ENCODE data around the gene RBM17. TPM values are rescaled to one million over a fixed set of nuclear protein-coding genes. Genes with fewer than 3 reads are reported as not detected.
"Not testable (repeated sequence)": the region's sequence is repeated elsewhere in the genome, so short reads cannot be mapped to it uniquely, and the experiment has no call there.

Gene RBM17
- total RNA-seq, 1 experiment from 2014 or later: 160 TPM

GRCh38 chr10:6107616-6108015 is 18.8 kb downstream of the RBM17 start:
- H3K4me3 Mint-ChIP-seq; DNase-seq (ENCODE audit: low spot score); H3K9me3 Mint-ChIP-seq; H3K27ac Mint-ChIP-seq; POLR2A ChIA-PET; ATAC-seq; H3K27me3 Mint-ChIP-seq (ENCODE audit: low read depth): not testable (repeated sequence)
- Mint-ChIP-seq H3K4me1 (peaks cover 54% of the 10 kb centered on the region), H3K36me3 (peaks cover 54% of the 10 kb centered on the region)
- CTCF ChIA-PET: interaction anchor here (1.6 to 2.7 kb wide), 2 partner anchors 21 to 294 kb away, joined by 14 to 18 read pairs; no protein-coding TSS in a partner anchor

GRCh38 chr10:6108072-6108471 is 19.2 kb downstream of the RBM17 start:
- ChIA-PET CTCF (interaction anchor here (0.6 to 2.7 kb wide), 11 partner anchors 11 to 293 kb away, joined by 3 to 18 read pairs (median 4); partner anchors contain the start of gene PFKFB3), POLR2A (interaction anchor here (1.1 kb wide), 1 partner anchor 94 kb away, joined by 5 read pairs; the partner anchor contains the start of gene PFKFB3)
- Mint-ChIP-seq H3K4me3 (no peak overlapping the region; the same call in 1 of the 2 replicates), H3K4me1 (peaks cover 49% of the 10 kb centered on the region), H3K36me3 (peaks cover 56% of the 10 kb centered on the region), H3K9me3 (no peaks in the 10 kb centered on the region), H3K27me3 (ENCODE audit: low read depth) (no peaks in the 10 kb centered on the region), H3K27ac (peak overlapping the region; percentile 97)
- TF ChIP-seq ZNF232 (CRISPR knock-in tag; IDR thresholded peaks at IDR 0.05) (no peak), ZBTB21 (CRISPR knock-in tag; IDR thresholded peaks at IDR 0.05; ENCODE audit: borderline replicate concordance) (no peak), ZNF671 (CRISPR knock-in tag; IDR thresholded peaks at IDR 0.05) (no peak), OVOL2 (CRISPR knock-in tag; IDR thresholded peaks at IDR 0.05; ENCODE audit: borderline replicate concordance) (no peak), PRRX2 (CRISPR knock-in tag; IDR thresholded peaks at IDR 0.05) (no peak), ZNF317 (CRISPR knock-in tag; IDR thresholded peaks at IDR 0.05; ENCODE audit: borderline replicate concordance, low read depth) (no peak), ZNF396 (CRISPR knock-in tag; IDR thresholded peaks at IDR 0.05; ENCODE audit: borderline replicate concordance) (no peak)
- DNase-seq (ENCODE audit: low spot score) (no peak), ATAC-seq (no peak)

- Mint-ChIP-seq H3K36me3 (peaks cover 64% of the 10 kb centered on the region), H3K4me3 (peak overlapping the region; percentile 43), H3K27ac (peak overlapping the region; percentile 97), H3K4me1 (peaks cover 42% of the 10 kb centered on the region), H3K9me3 (no peaks in the 10 kb centered on the region), H3K27me3 (ENCODE audit: low read depth) (no peaks in the 10 kb centered on the region)
- CTCF ChIA-PET: interaction anchor here (0.6 to 2.7 kb wide), 12 partner anchors 12 to 293 kb away, joined by 3 to 18 read pairs (median 4); partner anchors contain the start of gene PFKFB3
- DNase-seq (ENCODE audit: low spot score) (peak; percentile 84), ATAC-seq (peak; percentile 97)
- POLR2A ChIA-PET: interaction anchor here (1.1 kb wide), 1 partner anchor 94 kb away, joined by 5 read pairs; the partner anchor contains the start of gene PFKFB3
- TF ChIP-seq CREM (CRISPR knock-in tag; IDR thresholded peaks at IDR 0.05) (0 out of 2 replicates have a peak, but pooled peaks have one; percentile 43), JUN (CRISPR knock-in tag; IDR thresholded peaks at IDR 0.05) (no peak), ETV6 (CRISPR knock-in tag; IDR thresholded peaks at IDR 0.05) (peak; percentile 62; the same call in 1 of the 2 replicates), ERG (CRISPR knock-in tag; IDR thresholded peaks at IDR 0.05) (no peak), TEAD1 (CRISPR knock-in tag; IDR thresholded peaks at IDR 0.05) (peak; percentile 71; the same call in 1 of the 2 replicates), SMAD3 (CRISPR knock-in tag; IDR thresholded peaks at IDR 0.05; ENCODE audit: borderline replicate concordance) (peak; percentile 68; the same call in 1 of the 2 replicates), ZNF232 (CRISPR knock-in tag; IDR thresholded peaks at IDR 0.05) (0 out of 2 replicates have a peak, but pooled peaks have one; percentile 32), CTCF (IDR thresholded peaks at IDR 0.05) (peak; percentile 70), FOXK1 (CRISPR knock-in tag; IDR thresholded peaks at IDR 0.05) (0 out of 2 replicates have a peak, but pooled peaks have one; percentile 37), USF1 (CRISPR knock-in tag; IDR thresholded peaks at IDR 0.05) (0 out of 2 replicates have a peak, but pooled peaks have one; percentile 20), ZMAT4 (CRISPR knock-in tag; IDR thresholded peaks at IDR 0.05) (no peak)
Observed at GRCh38 chr10:6108631-6109443, 20.0 kb downstream of the RBM17 start.
